Esophagus squamous epithelium (tissue), 5 donors: ENCODE results near the gene INKA1. TPM values are rescaled to one million over a fixed set of nuclear protein-coding genes. Genes with fewer than 3 reads are reported as not detected.
A peak's percentile ranks its signal among the peaks of the same experiment; 100 is the strongest.
"Not testable (repeated sequence)": the region's sequence is repeated elsewhere in the genome, so short reads cannot be mapped to it uniquely, and the experiment has no call there.

Experiments used
- DNase-seq: peaks from one replicate; lab custom pipeline; 2025; lab: John Stamatoyannopoulos, UW
- H3K27ac ChIP-seq, 4 donors: fragments of 200-600 bp; sonication (generic); one replicate each; pipeline ENCODE4 v1.5.1; 2016 to 2019; ENCODE audit warnings: mild to moderate bottlenecking in 1 of 4
- H3K27me3 ChIP-seq, 4 donors: fragments of 200-600 bp; sonication (generic); 1 replicate in 3 of 4; 2 replicates in 1 of 4; pipeline versions ENCODE4 v1.5.1 to v1.6.0; 2017 to 2021; ENCODE audit warnings: antibody characterized with exemption in 1 of 4
- H3K36me3 ChIP-seq, 3 donors: fragments of 200-600 bp; sonication (generic); one replicate each; pipeline ENCODE4 v1.5.1; 2016 to 2019
- H3K4me1 ChIP-seq, 3 donors: fragments of 200-600 bp; sonication (generic); one replicate each; pipeline ENCODE4 v1.5.1; 2017 to 2019
- H3K4me3 ChIP-seq, 4 donors: fragments of 200-600 bp; sonication (generic); 1 replicate in 3 of 4; 2 replicates in 1 of 4; pipeline ENCODE4 v1.5.1; 2016 to 2019; ENCODE audit warnings: mild to moderate bottlenecking in 2 of 4, moderate library complexity in 1 of 4
- H3K9me3 ChIP-seq, 3 donors: fragments of 200-600 bp; sonication (generic); one replicate each; pipeline ENCODE4 v1.5.1; 2016 to 2019
- POLR2A ChIP-seq, 4 donors: fragments of 450-650 bp; IDR thresholded peaks; one replicate each; pipeline ENCODE4 v1.6.1; 2017; ENCODE audit warnings: antibody characterized with exemption in 4 of 4, mild to moderate bottlenecking in 4 of 4, moderate library complexity in 3 of 4
- WGBS, 2 donors: methylation state at CpG; one replicate each; pipeline ENCODE4 v1.1.5; 2018; 5-methylcytosine and 5-hydroxymethylcytosine counted together
- intact Hi-C: fragments of 100-400 bp; cut with DNase I; formaldehyde crosslinking; loops from one replicate; pipeline ENCODE4 v1.15.0; 2022
- total RNA-seq, 4 donors: library from RNA; depleted of rRNA; stranded (reverse); fragments of >200 nt; gene quantifications; one replicate each; pipeline ENCODE4 v1.1.0, GENCODE V29; 2016
- TF ChIP-seq, protein P1 (sequence below), 6 experiments: fragments of 450-650 bp in 4 of 6; fragments of 200-600 bp in 2 of 6; sonication (generic) in 2 of 6; IDR thresholded peaks; one replicate each; pipeline ENCODE4 v1.5.1; 2016 to 2019; ENCODE audit warnings: antibody characterized with exemption in 6 of 6, mild to moderate bottlenecking in 4 of 6, moderate library complexity in 4 of 6
- donor health status: DM: yes; HTN: yes; CAD: no.

INKA1 gene
- total RNA-seq, 4 donors from 2014 or later = 15.2 to 23.3 (median 19.9) TPM

DNA sequence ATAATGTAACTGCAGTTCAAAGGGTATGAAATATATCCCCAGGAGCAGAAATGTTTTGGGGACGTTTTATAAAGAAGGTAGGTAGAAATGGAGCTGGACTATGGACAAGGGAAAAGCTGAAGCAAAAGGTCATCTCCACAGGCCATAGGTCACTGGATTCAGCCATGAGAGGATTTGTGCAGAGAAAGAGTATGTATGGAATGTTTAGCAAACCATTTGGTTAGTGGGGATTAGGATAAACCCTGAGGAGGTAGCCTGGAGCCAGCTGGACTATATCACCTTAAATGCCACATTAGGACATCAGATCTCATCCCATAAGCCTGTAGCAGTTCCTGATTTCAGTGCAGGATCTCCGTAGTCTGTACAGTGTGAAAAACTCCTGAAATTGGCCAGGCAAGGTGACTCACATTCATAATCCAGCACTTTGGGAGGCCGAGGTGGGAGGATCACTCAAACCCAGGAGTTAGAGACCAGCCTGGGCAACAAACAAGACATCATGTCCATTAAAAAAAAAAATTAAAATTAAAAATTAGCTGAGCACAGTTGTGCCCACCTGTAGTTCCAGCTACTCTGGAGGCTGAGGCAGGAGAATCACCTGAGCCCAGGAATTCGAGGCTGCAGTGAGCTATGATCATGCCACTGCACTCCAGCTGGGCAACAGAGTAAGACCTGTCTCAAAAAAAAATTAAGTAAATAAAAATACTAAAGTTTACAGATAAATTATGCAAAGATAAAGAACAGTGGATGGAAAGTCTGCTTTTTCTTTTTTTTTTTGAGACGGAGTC lies 21.5 kb upstream of the INKA1 start:
- Histone ChIP-seq H3K27ac (no peak overlapping the region), H3K4me3 (no peak overlapping the region), H3K9me3 (no peaks in the 10 kb centered on the region), H3K36me3 (peaks cover 0 to 71% (median 5%) of the 10 kb centered on the region in 3 donors), H3K4me1 (peaks cover 15 to 65% (median 30%) of the 10 kb centered on the region in 3 donors), H3K27me3 (no peaks in the 10 kb centered on the region)
- TF ChIP-seq, protein P1, sequence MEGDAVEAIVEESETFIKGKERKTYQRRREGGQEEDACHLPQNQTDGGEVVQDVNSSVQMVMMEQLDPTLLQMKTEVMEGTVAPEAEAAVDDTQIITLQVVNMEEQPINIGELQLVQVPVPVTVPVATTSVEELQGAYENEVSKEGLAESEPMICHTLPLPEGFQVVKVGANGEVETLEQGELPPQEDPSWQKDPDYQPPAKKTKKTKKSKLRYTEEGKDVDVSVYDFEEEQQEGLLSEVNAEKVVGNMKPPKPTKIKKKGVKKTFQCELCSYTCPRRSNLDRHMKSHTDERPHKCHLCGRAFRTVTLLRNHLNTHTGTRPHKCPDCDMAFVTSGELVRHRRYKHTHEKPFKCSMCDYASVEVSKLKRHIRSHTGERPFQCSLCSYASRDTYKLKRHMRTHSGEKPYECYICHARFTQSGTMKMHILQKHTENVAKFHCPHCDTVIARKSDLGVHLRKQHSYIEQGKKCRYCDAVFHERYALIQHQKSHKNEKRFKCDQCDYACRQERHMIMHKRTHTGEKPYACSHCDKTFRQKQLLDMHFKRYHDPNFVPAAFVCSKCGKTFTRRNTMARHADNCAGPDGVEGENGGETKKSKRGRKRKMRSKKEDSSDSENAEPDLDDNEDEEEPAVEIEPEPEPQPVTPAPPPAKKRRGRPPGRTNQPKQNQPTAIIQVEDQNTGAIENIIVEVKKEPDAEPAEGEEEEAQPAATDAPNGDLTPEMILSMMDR (IDR thresholded peaks at IDR 0.05) = no peak
- no peak for TF ChIP-seq POLR2A (IDR thresholded peaks at IDR 0.05)
- 81 to 89% methylated on average over 5 of the region's 5 CpGs for WGBS, 2 donors
- intact Hi-C loops = no loop called here
- no peak for DNase-seq

DNA sequence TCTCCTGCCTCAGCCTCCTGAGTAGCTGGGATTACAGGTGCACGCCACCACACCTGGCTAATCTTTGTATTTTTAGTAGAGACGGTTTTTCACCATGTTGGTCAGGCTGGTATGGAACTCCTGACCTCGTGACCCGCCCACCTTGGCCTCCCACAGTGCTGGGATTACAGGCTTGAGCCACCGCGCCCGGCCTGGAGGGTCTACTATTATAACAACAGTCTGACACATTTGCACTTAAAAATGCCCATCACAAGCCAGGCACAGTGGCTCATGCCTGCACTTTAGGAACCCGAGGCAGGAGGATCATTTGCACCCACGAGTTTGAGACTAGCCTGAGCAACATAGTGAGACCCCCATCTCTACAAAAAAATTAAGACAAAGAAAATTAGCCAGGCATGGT lies 20.8 kb upstream of the INKA1 start:
- H3K27ac ChIP-seq, H3K4me3 ChIP-seq, DNase-seq, intact Hi-C loops, H3K27me3 ChIP-seq, H3K9me3 ChIP-seq: not testable (repeated sequence)
- WGBS, 2 donors = 91 to 95% methylated on average over 9 of the region's 9 CpGs
- H3K4me1 ChIP-seq = peaks cover 19 to 71% (median 35%) of the 10 kb centered on the region in 3 donors
- peaks cover 0 to 64% (median 5%) of the 10 kb centered on the region in 3 donors for H3K36me3 ChIP-seq

DNA sequence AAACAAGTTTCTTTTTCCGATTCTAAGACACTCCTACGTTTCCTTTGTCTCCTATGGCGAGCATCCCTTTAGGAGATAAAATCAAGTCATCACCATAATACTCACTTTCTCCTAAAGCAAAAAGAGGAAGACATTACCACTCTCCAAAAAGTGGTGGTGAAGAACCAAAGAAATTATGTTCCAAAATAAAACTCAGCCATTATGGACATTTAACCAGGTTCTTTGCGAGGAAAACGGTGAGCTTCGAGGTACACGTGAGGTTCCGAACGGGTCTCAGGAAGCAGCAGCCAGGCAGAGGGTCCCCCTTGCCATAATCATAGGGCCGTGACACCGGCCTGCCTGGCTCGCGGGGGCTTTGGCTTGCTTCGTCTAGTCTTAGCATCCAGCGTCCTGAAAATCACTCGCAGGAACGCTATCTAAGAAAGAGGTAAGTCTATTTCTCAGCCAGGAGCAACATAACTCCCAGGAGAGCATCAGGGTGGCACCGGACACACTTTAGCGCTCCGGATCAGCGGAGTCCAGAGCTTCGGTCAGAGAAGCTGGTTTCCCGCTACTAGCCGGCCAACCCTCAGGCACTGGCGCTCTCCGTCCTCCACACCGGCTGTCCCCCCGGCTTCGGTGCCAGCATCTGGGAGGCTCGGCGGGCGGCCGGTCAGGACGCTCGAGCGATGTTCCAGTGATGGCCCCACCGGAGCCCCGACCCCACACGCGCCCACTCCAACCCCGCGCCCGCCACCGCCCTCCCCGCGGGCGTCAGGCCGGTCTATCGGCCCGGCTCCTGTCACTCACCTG lies 17.3 kb upstream of the INKA1 start:
- Histone ChIP-seq H3K9me3 (no peaks in the 10 kb centered on the region), H3K36me3 (peaks cover 0 to 42% (median 5%) of the 10 kb centered on the region in 3 donors), H3K27ac (peak overlapping the region; percentile 93 to 99 (median 96)), H3K27me3 (no peaks in the 10 kb centered on the region), H3K4me3 (peak overlapping the region; percentile 65 to 100 (median 88)), H3K4me1 (peaks cover 19 to 62% (median 33%) of the 10 kb centered on the region in 3 donors)
- no peak for DNase-seq
- WGBS, 2 donors = 1 to 3% methylated on average over 17 of the region's 50 CpGs
- intact Hi-C loops = no loop called here
- TF ChIP-seq POLR2A (IDR thresholded peaks at IDR 0.05) = no peak
- TF ChIP-seq, protein P1 (IDR thresholded peaks at IDR 0.05) = no peak

DNA sequence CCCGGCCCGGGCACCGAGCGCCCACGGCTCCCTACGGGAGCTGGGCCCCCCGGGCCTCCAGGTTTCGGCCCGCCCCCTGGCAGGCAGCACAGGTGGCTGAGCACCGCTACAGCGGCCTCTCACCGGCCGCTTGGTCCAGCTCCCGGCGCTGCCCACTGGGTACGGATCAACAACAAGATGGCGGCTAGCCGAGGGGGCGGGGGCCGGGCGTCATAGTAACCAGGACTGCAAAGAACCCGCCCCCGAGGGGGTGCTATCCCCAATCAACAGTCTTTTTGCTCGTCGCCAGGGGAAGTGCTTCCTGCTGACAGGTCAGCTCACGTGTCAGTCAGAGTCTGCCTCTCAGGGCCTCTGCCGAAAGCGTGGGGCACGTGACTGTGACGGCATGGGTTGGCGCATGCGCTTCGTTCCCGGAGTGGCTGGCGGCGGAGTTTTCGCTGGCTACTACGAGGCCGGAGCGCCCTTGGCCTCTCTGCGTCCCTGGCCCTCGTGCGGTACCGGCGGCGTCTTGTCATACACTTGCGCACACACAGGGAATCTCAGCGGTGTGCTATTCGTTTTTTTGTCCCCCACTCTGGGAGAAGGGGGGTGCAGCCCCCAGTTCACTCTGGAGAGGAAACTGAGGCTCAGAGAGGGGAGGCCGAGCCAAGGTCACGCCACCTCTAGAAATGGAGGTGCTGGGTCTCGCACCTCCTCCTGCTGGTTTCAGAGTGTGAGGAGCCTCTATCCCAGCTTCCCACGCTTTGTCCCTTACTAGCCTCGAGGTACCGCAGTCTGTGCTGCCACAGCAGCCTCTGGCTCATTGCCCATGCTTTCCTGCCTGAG lies 16.5 kb upstream of the INKA1 start, which contains the start of gene IP6K1:
Gene IP6K1 (minus strand): TSS at position 186 of the 825 bp plus-strand sequence. CDS start 38,502 bp downstream, outside the sequence.
- no peaks in the 10 kb centered on the region for H3K27me3 ChIP-seq
- peak; percentile 99 for DNase-seq
- H3K4me1 ChIP-seq = peaks cover 19 to 53% (median 25%) of the 10 kb centered on the region in 3 donors
- H3K4me3 ChIP-seq = peak within 1 kb of the TSS; percentile 65 to 100 (median 88)
- WGBS, 2 donors = 3 to 33% methylated on average over 2 to 11 of the region's 55 CpGs
- TF ChIP-seq POLR2A (IDR thresholded peaks at IDR 0.05) = peak in 2 of 4 donors; percentile 72 to 86
- TF ChIP-seq, protein P1 (IDR thresholded peaks at IDR 0.05) = peak in 1 of 6 experiments; percentile 6
- intact Hi-C loops = no loop called here
- no peaks in the 10 kb centered on the region for H3K9me3 ChIP-seq
- peaks cover 0 to 34% (median 1%) of the 10 kb centered on the region in 3 donors for H3K36me3 ChIP-seq
- peak within 1 kb of the TSS; percentile 93 to 99 (median 96) for H3K27ac ChIP-seq

DNA sequence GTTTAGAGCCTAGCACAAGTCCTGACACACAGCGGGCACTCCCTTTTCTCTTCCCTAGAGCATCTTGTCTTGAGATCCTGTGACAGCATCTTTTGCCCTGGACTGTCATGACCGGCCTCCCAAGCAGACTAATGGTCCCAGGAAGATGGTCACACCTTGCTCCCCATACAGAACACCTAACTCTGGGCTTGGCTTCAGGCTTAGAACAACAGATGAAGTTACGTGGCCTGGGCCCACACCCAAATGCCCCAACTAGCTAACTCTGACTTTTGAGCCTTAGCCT lies 15.9 kb upstream of the INKA1 start:
- DNase-seq = no peak
- Histone ChIP-seq H3K4me1 (peaks cover 18 to 48% (median 24%) of the 10 kb centered on the region in 3 donors), H3K36me3 (peaks cover 0 to 28% (median 0%) of the 10 kb centered on the region in 3 donors), H3K9me3 (no peaks in the 10 kb centered on the region), H3K27ac (peak overlapping the region; percentile 93 to 99 (median 96)), H3K27me3 (no peaks in the 10 kb centered on the region), H3K4me3 (peak overlapping the region; percentile 65 to 100 (median 88))
- intact Hi-C loops = no loop called here
- TF ChIP-seq, protein P1 (IDR thresholded peaks at IDR 0.05) = no peak
- TF ChIP-seq POLR2A (IDR thresholded peaks at IDR 0.05) = no peak
- WGBS, 2 donors = 17 to 20% methylated on average over 2 to 3 of the region's 3 CpGs
